RWPE1 (cell line): ENCODE data around the gene PSMG4.

Experiments
- CTCF ChIA-PET: fragments of 350-600 bp; sonication (Branson Sonifier 250); formaldehyde crosslinking; extraction: SDS; loops from one replicate; lab custom pipeline; 2021; lab: Yijun Ruan, JAX
- POLR2A ChIA-PET: fragments of 400-600 bp; formaldehyde crosslinking; extraction: SDS; loops from one replicate; lab custom pipeline; 2020; ENCODE audit warnings: antibody characterized with exemption; ENCODE audit not compliant: low non-redundant PET; lab: Yijun Ruan, JAX
- DNase-seq: peaks from one replicate; pipeline ENCODE4 v3.0.0; 2012; ENCODE audit warnings: low spot score
- H3K27ac ChIP-seq: fragments of 450-650 bp; 2 replicates; pipeline ENCODE4 v1.5.1; 2017
- CTCF ChIP-seq: fragments of 450-650 bp; conservative IDR thresholded peaks from 2 replicates; pipeline ENCODE4 v1.5.1; 2017; ENCODE audit warnings: low read depth, mild to moderate bottlenecking

PSMG4 gene

DNA sequence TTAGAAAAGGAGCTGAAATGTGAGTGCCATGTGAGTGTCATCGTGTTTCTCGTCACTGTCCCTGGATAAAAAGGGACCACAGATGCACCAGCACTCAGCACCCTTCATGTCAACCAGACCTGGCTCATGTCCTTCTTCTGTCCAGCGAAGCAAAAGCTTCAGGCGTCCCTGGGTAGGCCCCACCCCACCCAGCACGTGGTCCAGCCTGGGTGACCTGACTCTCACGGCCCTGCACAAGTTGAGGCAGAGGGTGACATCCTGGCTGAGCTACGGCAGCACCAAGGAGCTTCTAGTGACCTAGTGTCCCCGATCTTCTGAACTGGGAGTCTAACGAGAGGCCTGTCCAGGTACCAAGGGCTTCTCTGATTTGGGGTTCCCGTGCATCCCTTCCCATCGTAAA, 37.8 kb downstream of the PSMG4 start:
- POLR2A ChIA-PET: no interaction called here
- H3K27ac ChIP-seq: no peak overlapping the region
- TF ChIP-seq CTCF: no peak
- CTCF ChIA-PET: interaction anchor here (0.5 to 1.2 kb wide), 2 partner anchors 144 to 436 kb away, joined by 3 read pairs; no protein-coding TSS in a partner anchor
- no peak for DNase-seq

GRCh38 chr6:3297006-3297405, 38.3 kb downstream of the PSMG4 start:
- ChIA-PET CTCF (interaction anchor here (0.5 to 1.2 kb wide), 2 partner anchors 71 to 435 kb away, joined by 3 read pairs; no protein-coding TSS in a partner anchor), POLR2A (interaction anchor here (0.6 kb wide), 1 partner anchor 63 kb away, joined by 4 read pairs; no protein-coding TSS in a partner anchor)
- no peak for DNase-seq
- TF ChIP-seq CTCF: no peak
- no peak overlapping the region for H3K27ac ChIP-seq

GRCh38 chr6:3297909-3298308, 39.2 kb downstream of the PSMG4 start:
- DNase-seq: no peak
- CTCF ChIA-PET: no interaction called here

DNA sequence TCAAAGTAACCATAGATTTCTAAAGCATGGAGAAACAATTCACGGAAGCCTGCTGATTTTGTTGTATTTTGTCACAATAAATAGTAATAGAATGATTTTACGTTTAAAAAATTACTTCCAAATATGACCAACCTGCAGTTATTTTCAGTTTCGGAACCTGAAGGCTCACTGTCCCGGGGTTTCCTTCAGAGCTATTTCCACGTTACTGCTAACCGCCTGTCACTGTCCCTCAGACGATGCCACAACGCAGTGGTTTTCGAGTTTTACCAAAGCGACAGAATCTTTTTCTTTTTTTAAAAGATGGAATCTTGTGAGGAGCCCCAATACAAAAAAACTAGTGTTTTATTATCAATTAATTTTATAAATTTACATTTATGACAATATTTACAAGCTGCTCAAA, 40.5 kb downstream of the PSMG4 start:
- H3K27ac ChIP-seq: no peak overlapping the region
- ChIA-PET CTCF (no interaction called here), POLR2A (interaction anchor here (0.6 kb wide), 1 partner anchor 212 kb away, joined by 6 read pairs; no protein-coding TSS in a partner anchor)
- no peak for DNase-seq
- TF ChIP-seq CTCF: no peak

More at GRCh38 chr6:3297909-3298308, 39.2 kb downstream of the PSMG4 start:
- TF ChIP-seq CTCF: no peak
- POLR2A ChIA-PET: no interaction called here
- H3K27ac ChIP-seq: no peak overlapping the region; the same call in 1 of the 2 replicates

- no peak for TF ChIP-seq CTCF
- ChIA-PET CTCF (interaction anchor here (0.7 kb wide), 1 partner anchor 369 kb away, joined by 3 read pairs; no protein-coding TSS in a partner anchor), POLR2A (no interaction called here)
- DNase-seq: no peak
- no peak overlapping the region for H3K27ac ChIP-seq
These were observed 42.8 kb downstream of the PSMG4 start for GRCh38 chr6:3301506-3301905.

GRCh38 chr6:3303795-3304411, 45.2 kb downstream of the PSMG4 start:
- no peak for TF ChIP-seq CTCF
- ChIA-PET CTCF (interaction anchor here (1.0 kb wide), 1 partner anchor 428 kb away, joined by 3 read pairs; no protein-coding TSS in a partner anchor), POLR2A (no interaction called here)
- no peak for DNase-seq
- H3K27ac ChIP-seq: no peak overlapping the region
